IMR-90 (cell line): ENCODE data around the gene IL21R. TPM values are rescaled to one million over a fixed set of nuclear protein-coding genes. Genes with fewer than 3 reads are reported as not detected.

Experiments
- ATAC-seq: fragments of 200-7000 bp; cut with Tn5 transposase; 2 replicates; pipeline ENCODE4 v1.9.1; 2020; ENCODE audit warnings: low read depth, mild to moderate bottlenecking, moderate library complexity
- BruUV-seq: library from RNA; stranded (reverse); fragments of 400-500 nt; replicated peaks from 2 replicates; lab custom pipeline; 2021; lab: Mats Ljungman, UMichigan
- CTCF ChIA-PET: fragments of 300-600 bp; formaldehyde crosslinking; extraction: SDS; loops from one replicate; lab custom pipeline; 2021; ENCODE audit warnings: antibody characterized with exemption; lab: Yijun Ruan, JAX
- POLR2A ChIA-PET: fragments of 300-600 bp; sonication (Branson Sonifier 250); formaldehyde crosslinking; loops from one replicate; lab custom pipeline; 2022; ENCODE audit warnings: antibody characterized with exemption; ENCODE audit not compliant: unreplicated experiment; lab: Charles Lee
- DNase-seq: peaks from one replicate; pipeline ENCODE4 v3.0.0; 2013
- H2AFZ ChIP-seq: replicated peaks from 2 replicates; pipeline ENCODE3; 2013; ENCODE audit warnings: low read length, mild to moderate bottlenecking; ENCODE audit not compliant: poor library complexity
- H2AK5ac ChIP-seq: 2 replicates; pipeline ENCODE4 v1.6.1; 2013; ENCODE audit warnings: low read depth, low read length, inconsistent platforms
- H2AK9ac ChIP-seq: replicated peaks from 2 replicates; pipeline ENCODE3; 2013; ENCODE audit warnings: mild to moderate bottlenecking, low read depth, low read length, moderate library complexity; ENCODE audit not compliant: poor library complexity
- H2BK120ac ChIP-seq: 2 replicates; pipeline ENCODE4 v1.6.1; 2013; ENCODE audit warnings: low read depth, low read length, inconsistent platforms
- H2BK15ac ChIP-seq: 3 replicates; pipeline ENCODE4 v1.6.1; 2013; ENCODE audit warnings: low read depth, low read length, inconsistent platforms
- H2BK20ac ChIP-seq: 2 replicates; pipeline ENCODE4 v1.6.1; 2013; ENCODE audit warnings: low read depth, mild to moderate bottlenecking, inconsistent platforms, low read length, moderate library complexity
- H2BK5ac ChIP-seq: 2 replicates; pipeline ENCODE4 v1.6.1; 2013; ENCODE audit warnings: mild to moderate bottlenecking, low read depth, low read length, inconsistent platforms; ENCODE audit not compliant: poor library complexity, severe bottlenecking
- H3K14ac ChIP-seq: replicated peaks from 2 replicates; pipeline ENCODE4 v1.6.1; 2013; ENCODE audit warnings: low read depth, low read length, inconsistent platforms
- H3K18ac ChIP-seq: 2 replicates; pipeline ENCODE4 v1.6.1; 2013; ENCODE audit warnings: low read depth, low read length, control low read depth
- H3K23ac ChIP-seq: 2 replicates; pipeline ENCODE4 v1.6.1; 2013; ENCODE audit warnings: low read depth, low read length, inconsistent platforms
- H3K27ac ChIP-seq: 2 replicates; pipeline ENCODE4 v1.5.1; 2013; ENCODE audit warnings: mild to moderate bottlenecking, control low read depth, low read length; ENCODE audit not compliant: insufficient read depth
- H3K27me3 ChIP-seq: 2 replicates; pipeline ENCODE4 v1.6.1; 2013; ENCODE audit warnings: low read length; ENCODE audit not compliant: control insufficient read depth, insufficient read depth
- H3K36me3 ChIP-seq: 2 replicates; pipeline ENCODE4 v1.6.1; 2013; ENCODE audit warnings: low read length, mixed read lengths; ENCODE audit not compliant: control insufficient read depth, insufficient read depth
- H3K4ac ChIP-seq: 2 replicates; pipeline ENCODE4 v1.6.1; 2013; ENCODE audit warnings: low read depth, low read length, inconsistent platforms
- H3K4me1 ChIP-seq: 2 replicates; pipeline ENCODE4 v1.6.1; 2013; ENCODE audit warnings: low read length, mixed read lengths; ENCODE audit not compliant: control insufficient read depth, insufficient read depth
- H3K4me2 ChIP-seq: 2 replicates; pipeline ENCODE4 v1.6.1; 2013; ENCODE audit warnings: low read depth, mild to moderate bottlenecking, control low read depth, low read length, moderate library complexity
- H3K4me3 ChIP-seq: 2 replicates; pipeline ENCODE4 v1.5.1; 2013; ENCODE audit warnings: low read depth, mild to moderate bottlenecking, control low read depth, low read length, moderate library complexity; ENCODE audit not compliant: insufficient read depth
- H3K56ac ChIP-seq: 2 replicates; pipeline ENCODE4 v1.6.1; 2013; ENCODE audit warnings: low read length, inconsistent platforms; ENCODE audit not compliant: insufficient read depth; ENCODE audit errors: extremely low read depth
- H3K79me1 ChIP-seq, 2 experiments: 2 replicates each; pipeline ENCODE4 v1.6.1; 2013; ENCODE audit warnings: low read length in 2 of 2, inconsistent platforms in 1 of 2, low read depth in 1 of 2
- H3K9ac ChIP-seq: 2 replicates; pipeline ENCODE4 v1.6.1; 2013; ENCODE audit warnings: low read depth, low read length, control low read depth
- H3K9me1 ChIP-seq: 2 replicates; pipeline ENCODE4 v1.6.1; 2013; ENCODE audit warnings: low read length, inconsistent platforms; ENCODE audit not compliant: insufficient read depth
- H3K9me3 ChIP-seq: 2 replicates; pipeline ENCODE4 v1.6.1; 2013; ENCODE audit warnings: low read length; ENCODE audit not compliant: control insufficient read depth, insufficient read depth
- H4K20me1 ChIP-seq: 2 replicates; pipeline ENCODE4 v1.6.1; 2013; ENCODE audit warnings: low read length, inconsistent platforms; ENCODE audit not compliant: insufficient read depth
- H4K5ac ChIP-seq: 2 replicates; pipeline ENCODE4 v1.6.1; 2013; ENCODE audit warnings: mild to moderate bottlenecking, low read depth, low read length, control low read depth
- H4K8ac ChIP-seq, 2 experiments: 2 replicates each; pipeline ENCODE4 v1.6.1; 2013; ENCODE audit warnings: low read depth in 2 of 2, low read length in 2 of 2, control low read depth in 1 of 2, inconsistent platforms in 1 of 2
- H4K91ac ChIP-seq: 2 replicates; pipeline ENCODE4 v1.6.1; 2013; ENCODE audit warnings: low read depth, low read length, inconsistent platforms; ENCODE audit not compliant: insufficient read depth
- CEBPB ChIP-seq: IDR thresholded peaks from 2 replicates; pipeline ENCODE4 v1.6.1; 2012; ENCODE audit warnings: low read depth, low read length, improper control_type of control experiment
- FOS ChIP-seq: fragments of 150-350 bp; IDR thresholded peaks from 2 replicates; pipeline ENCODE4 v1.6.1; 2016; ENCODE audit warnings: low read depth, low read length
- RAD21 ChIP-seq: IDR thresholded peaks from 2 replicates; pipeline ENCODE4 v1.6.1; 2012; ENCODE audit warnings: low read length, improper control_type of control experiment
- RCOR1 ChIP-seq: IDR thresholded peaks from 2 replicates; pipeline ENCODE4 v1.6.1; 2012; ENCODE audit warnings: mild to moderate bottlenecking, low read length, improper control_type of control experiment; ENCODE audit not compliant: insufficient replicate concordance
- WGBS, 2 experiments: methylation state at CpG; one replicate each; pipeline versions ENCODE4 v1.1.5 to v1.1.7; 2013; ENCODE audit warnings: missing lambda C conversion rate in 2 of 2; ENCODE audit not compliant: insufficient read length in 1 of 2; ENCODE audit errors: extremely low coverage in 2 of 2; 5-methylcytosine and 5-hydroxymethylcytosine counted together
- dilution Hi-C: fragments of 300-500 bp; cut with HindIII; formaldehyde crosslinking; loops from one replicate; pipeline ENCODE4 v1.14.3; 2018; ENCODE audit warnings: low sequenced_read_pairs; ENCODE audit not compliant: unreplicated experiment
- in situ Hi-C: fragments of 300-500 bp; cut with MboI; formaldehyde crosslinking; loops from 3 replicates; pipeline ENCODE4 v1.14.3; 2019; ENCODE audit warnings: low sequenced_read_pairs, inconsistent platforms, mixed read lengths
- intact Hi-C: fragments of 100-400 bp; cut with micrococcal nuclease; formaldehyde crosslinking; loops from 2 replicates; pipeline ENCODE4 v1.10.0; 2022
- polyA plus RNA-seq, 3 experiments: library from polyadenylated mRNA; depleted of rRNA; stranded (reverse); fragments of >200 nt; gene quantifications; 2 replicates each; pipeline ENCODE4 v1.2.3, GENCODE V29; 2012; ENCODE audit warnings: low replicate concordance in 1 of 3
- total RNA-seq: library from RNA; depleted of rRNA; stranded (reverse); fragments of >200 nt; gene quantifications from 2 replicates; pipeline ENCODE4 v1.2.3, GENCODE V29; 2012
- TF ChIP-seq, protein P1 (sequence below): fragments of 150-350 bp; IDR thresholded peaks from 2 replicates; pipeline ENCODE4 v1.6.1; 2016; ENCODE audit warnings: low read depth, mild to moderate bottlenecking, low read length, moderate library complexity, borderline replicate concordance

The IL21R gene
- total and polyA plus RNA-seq, 2 of the 4 experiments (the other 2 are of a cell fraction), result 0.72 to 0.97 TPM

DNA sequence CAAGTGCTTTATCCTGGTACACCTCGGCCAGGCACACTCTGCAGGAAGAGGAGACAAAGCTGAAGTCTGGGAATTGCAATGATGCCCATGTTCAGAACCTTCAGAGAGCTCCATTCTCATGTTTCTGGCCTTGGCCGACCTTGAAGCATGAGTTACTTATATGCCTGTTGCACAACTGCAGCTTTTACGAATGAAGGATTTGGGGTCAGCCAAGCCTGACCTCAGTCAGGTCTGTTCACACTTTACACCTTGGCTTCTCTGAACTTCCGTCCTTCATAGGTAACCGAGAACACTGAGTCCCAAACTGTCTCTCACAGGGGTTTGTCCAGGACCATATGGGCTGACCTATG, 81.1 kb downstream of the IL21R start:
- TF ChIP-seq, protein P1, sequence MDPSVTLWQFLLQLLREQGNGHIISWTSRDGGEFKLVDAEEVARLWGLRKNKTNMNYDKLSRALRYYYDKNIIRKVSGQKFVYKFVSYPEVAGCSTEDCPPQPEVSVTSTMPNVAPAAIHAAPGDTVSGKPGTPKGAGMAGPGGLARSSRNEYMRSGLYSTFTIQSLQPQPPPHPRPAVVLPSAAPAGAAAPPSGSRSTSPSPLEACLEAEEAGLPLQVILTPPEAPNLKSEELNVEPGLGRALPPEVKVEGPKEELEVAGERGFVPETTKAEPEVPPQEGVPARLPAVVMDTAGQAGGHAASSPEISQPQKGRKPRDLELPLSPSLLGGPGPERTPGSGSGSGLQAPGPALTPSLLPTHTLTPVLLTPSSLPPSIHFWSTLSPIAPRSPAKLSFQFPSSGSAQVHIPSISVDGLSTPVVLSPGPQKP, result no peak
- no peak for TF ChIP-seq CEBPB
- TF ChIP-seq RCOR1, result no peak
- TF ChIP-seq FOS, result no peak
- TF ChIP-seq RAD21, result no peak
- H2BK15ac ChIP-seq, result no peak overlapping the region
- no peak overlapping the region for H3K4me3 ChIP-seq
- no peak overlapping the region for H3K56ac ChIP-seq
- no peak overlapping the region for H2AK5ac ChIP-seq
- H4K20me1 ChIP-seq, result no peaks in the 10 kb centered on the region
- in situ Hi-C loops, result no loop called here
- no peak overlapping the region for H3K18ac ChIP-seq
- no peak overlapping the region for H2BK5ac ChIP-seq
- H2BK120ac ChIP-seq, result no peak overlapping the region
- H4K91ac ChIP-seq, result no peak overlapping the region
- H3K9me3 ChIP-seq, result no peaks in the 10 kb centered on the region
- no peak overlapping the region for H3K4me2 ChIP-seq
- H3K23ac ChIP-seq, result no peak overlapping the region
- intact Hi-C loops, result no loop called here
- 95% methylated on average over 5 of the region's 5 CpGs; no CpG with 5 or more reads in 1 of the 2 experiments for WGBS, 2 experiments
- H3K27ac ChIP-seq, result no peak overlapping the region
- H4K8ac ChIP-seq, result no peak overlapping the region
- H3K79me1 ChIP-seq, result peaks cover 0 to 4% of the 10 kb centered on the region in 2 experiments; a peak in 2 of 4 replicates
- H4K5ac ChIP-seq, result no peak overlapping the region
- H3K4me1 ChIP-seq, result no peaks in the 10 kb centered on the region
- DNase-seq, result no peak
- ChIA-PET CTCF (no interaction called here), POLR2A (no interaction called here)
- no peaks in the 10 kb centered on the region for H3K27me3 ChIP-seq
- H3K4ac ChIP-seq, result no peak overlapping the region
- H2AK9ac ChIP-seq, result no peak overlapping the region
- H2AFZ ChIP-seq, result no peak overlapping the region
- H3K9ac ChIP-seq, result no peak overlapping the region
- peaks cover 77% of the 10 kb centered on the region for H3K36me3 ChIP-seq
- no TSS peak for BruUV-seq
- H2BK20ac ChIP-seq, result no peak overlapping the region
- H3K14ac ChIP-seq, result no peak overlapping the region
- 0 out of 2 replicates have a peak, but pooled peaks cover 8% of the 10 kb centered on the region for H3K9me1 ChIP-seq
- ATAC-seq, result no peak
- dilution Hi-C loops, result no loop called here
